ENCODE measurements around the gene ARIH1.
A peak's percentile ranks its signal among the peaks of the same experiment; 100 is the strongest.

ARIH1 gene

DNA sequence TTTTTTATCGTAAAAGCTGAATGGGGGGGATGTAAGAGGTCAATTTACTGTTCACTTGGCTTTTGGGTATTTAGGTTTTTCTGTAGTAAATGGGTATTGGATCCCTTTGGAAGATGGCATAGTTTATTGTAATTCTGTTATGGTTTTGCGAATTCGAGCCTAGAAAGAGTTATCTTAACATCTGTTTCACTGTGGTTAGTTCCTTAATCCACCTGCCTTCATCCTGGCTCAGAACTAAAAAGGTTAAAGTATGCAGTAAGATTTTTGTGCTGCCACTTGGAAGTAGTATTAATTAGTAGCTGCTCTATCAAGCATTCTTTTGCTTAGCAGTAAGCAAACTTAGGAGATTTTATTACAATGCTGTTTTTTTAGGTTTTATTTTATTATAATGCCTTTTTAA is 62.4 kb downstream of the ARIH1 start:
- no peak for DNase-seq (ENCODE audit: low read depth, low spot score)

DNA sequence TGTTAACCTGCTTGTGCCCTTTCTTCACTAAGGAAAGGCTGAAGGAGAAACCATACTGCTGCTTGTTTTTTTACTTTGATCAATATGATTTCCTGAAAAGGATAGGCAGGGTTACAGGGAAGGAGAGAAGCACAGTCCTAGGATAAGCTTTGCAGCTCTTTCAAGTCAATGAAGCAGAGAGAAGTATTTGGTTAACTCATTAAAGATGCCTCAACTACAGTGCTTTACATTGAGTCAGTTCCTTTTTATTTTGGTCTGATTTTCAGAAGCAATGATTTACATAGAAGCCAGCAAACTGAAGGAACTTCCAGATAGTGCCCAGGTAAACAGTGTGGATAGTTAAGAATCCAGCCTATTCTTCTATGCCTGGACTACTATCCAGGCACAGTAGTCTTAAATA is 64.8 kb downstream of the ARIH1 start:
- no peak for DNase-seq (ENCODE audit: low read depth, low spot score)

DNA sequence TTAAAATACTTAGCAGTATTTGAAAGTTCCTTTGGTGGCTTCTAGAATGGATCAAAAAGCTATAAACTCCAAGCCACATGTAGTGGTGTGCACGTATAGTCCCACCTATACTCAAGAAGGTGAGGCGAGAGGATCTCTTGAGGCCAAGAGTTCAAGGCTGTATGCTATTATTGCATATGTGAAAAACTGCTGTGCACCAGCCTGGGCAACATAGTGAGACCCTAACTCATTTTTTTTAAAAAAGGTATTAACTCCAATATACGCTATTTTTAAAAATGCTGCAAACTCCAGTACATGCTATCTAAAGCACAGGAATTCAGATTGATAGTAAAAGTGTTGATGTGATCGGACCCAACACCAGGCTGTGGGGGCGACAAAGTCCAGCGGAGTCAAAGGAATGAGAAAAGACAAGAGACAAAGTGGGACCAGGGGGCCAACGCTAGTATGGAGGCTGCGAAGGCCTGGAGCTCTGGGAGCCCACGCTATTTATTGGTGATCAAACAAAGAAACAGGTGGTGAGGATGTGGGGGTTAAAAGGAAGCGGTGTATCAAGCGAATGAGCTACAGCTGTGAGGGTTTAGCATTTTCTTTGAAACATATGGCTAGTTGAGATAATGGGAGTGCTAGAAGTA is 66.6 kb downstream of the ARIH1 start:
- DNase-seq (ENCODE audit: low read depth, low spot score) = no peak

DNA sequence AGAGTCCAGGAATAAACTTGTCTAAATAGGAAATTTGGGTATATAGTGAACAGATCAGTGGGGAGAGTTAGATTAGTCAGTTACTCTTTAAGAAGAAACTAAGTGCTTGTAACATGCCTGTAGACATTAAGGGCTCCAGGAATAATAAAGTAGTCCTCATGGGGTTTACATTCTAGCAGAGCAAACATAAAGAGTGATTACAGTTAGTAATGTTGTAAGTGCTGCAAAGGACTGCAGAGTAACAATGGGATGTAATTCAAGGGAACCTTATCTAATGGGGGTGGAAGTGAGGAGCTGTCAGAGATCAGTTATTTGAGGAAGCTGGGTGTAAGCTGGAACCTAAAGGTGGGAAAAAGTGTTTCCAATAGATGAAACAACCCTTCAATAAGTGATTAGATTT is 67.5 kb downstream of the ARIH1 start:
- no peak for DNase-seq (ENCODE audit: low read depth, low spot score)

DNA sequence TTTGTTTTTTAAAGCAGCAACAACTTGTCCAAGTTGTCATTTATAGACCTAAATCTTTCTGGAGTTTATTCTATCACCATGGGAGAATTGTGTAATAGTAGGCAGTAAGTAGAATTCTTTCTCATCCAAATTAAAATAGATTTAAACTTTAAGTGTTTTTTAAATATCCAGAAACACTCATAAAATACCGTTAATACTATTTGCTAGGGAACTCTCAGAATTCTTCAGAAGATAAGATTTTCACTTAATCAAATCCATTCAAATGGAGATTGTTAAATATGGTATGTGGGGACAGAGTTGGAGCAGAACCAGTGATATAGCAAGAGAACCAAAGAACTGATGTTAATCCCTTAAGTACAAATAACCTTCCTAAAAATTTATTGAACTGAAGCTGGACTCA is 71.0 kb downstream of the ARIH1 start:
- no peak for DNase-seq (ENCODE audit: low read depth, low spot score)

DNA sequence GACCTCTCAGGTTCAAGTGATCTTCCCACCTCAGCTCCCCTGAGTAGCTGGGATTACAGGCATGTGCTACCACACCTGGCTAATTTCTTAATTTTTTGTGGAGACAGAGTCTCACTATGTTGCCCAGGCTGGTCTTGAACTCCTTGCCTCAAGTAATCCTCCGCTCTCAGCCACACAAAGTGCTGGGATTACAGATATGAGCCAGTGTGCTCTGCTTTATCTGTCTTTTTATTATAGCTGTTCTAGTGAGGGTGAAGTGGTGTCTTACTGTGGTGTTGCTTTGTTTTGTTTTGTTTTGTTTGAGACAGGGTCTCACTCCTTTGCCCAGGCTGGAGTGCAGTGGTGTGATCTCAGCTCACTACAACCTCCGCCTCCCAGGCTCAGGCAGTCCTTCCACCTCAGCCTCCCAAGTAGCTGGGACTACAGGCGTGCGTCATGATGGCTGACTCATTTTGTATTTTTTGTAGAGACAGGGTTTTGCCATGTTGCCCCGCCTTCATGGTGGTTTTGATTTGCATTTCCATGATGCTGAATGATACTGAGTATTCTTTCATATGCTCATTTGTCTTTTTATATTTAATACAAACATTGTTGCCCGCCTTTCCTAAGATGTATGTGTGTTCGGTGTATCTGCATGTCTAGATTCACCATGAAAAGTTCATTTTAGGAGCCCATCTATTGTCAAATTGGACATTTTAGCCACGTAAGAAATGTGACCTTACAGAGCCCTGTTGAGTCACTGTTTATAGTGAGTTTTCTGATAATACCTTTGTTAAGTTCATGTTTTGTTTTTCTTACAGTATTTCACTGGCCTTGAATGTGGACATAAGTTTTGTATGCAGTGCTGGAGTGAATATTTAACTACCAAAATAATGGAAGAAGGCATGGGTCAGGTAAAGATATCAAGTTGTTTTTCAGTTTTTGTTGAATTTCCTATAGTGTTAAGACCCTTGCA is 80.6 kb downstream of the ARIH1 start:
- peak; percentile 32 for DNase-seq (ENCODE audit: low read depth, low spot score)

DNA sequence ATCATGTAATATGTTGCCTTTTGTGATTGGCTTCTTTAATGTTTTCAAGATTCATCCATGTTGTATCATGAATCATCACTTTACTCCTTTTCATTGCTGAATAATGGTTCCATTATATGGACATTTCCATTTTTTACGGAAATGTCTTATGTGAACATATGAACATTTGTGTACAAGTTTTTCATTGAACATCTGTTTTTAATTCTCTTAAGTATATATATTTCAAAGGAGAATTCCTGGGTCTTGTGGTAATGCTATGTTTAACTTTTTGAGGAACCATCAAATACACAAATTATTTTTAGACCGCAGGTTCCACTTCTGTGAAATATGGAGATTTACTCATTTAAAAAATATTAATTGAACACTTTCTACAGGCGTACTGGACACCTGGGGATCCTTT is 85.7 kb downstream of the ARIH1 start:
- no peak for DNase-seq (ENCODE audit: low read depth, low spot score)

DNA sequence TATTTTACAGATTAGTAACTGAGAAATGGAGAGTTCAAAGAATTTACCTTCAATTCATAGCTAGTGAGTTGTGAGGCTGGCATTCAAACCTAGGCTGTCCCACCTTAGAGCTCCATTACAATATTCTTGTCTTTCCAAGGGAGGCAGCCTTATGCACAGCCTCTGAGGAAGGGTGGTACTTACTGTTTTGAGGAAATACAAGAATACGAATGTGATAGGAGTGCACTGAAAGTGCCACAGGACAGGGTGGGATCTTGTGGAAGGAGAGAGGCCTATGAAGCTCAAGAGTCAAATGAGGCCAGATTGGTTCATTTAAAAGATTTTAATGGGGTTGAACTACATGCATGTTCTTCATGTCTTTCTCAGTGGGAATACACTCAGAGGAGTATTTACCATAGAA is 86.3 kb downstream of the ARIH1 start:
- DNase-seq (ENCODE audit: low read depth, low spot score) = no peak

DNA sequence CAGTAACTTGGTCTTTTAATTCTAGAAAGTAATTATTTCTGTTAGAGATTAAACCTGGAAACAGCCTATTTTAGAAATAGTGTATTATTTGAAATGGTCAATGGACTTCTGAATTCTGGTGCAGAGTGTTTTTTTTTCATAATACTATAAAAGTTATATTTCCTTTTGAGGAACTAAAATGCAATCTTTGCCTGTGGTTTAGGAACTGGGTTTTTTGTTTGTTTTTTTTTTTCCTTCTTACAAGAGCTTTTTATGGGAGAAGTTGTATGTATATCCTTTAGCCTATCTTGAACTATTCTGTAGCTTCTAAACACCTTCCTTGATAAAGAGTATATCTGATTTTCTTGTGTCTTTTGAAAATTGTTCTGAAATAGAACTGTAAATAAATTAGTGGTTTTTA is 88.3 kb downstream of the ARIH1 start:
- no peak for DNase-seq (ENCODE audit: low read depth, low spot score)

DNA sequence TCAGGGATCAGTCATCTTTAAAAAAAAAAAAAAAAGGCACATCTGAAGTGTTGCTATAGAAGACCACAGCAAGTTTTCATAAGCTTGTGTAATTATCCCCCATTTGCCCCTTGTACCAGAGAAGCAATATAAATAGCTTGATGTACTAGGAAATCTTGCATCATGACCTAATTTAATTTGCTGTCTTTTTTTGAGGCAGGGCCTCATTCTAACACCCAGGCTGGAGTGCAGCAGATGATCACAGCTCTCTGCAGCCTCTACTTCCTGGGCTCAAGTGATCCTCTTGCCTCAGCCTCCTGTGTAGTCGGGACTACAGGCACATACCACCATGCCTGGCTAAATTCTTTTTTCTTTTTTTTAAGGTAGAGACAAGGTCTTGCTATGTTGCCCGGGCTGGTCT is 88.7 kb downstream of the ARIH1 start:
- no peak for DNase-seq (ENCODE audit: low read depth, low spot score)

DNA sequence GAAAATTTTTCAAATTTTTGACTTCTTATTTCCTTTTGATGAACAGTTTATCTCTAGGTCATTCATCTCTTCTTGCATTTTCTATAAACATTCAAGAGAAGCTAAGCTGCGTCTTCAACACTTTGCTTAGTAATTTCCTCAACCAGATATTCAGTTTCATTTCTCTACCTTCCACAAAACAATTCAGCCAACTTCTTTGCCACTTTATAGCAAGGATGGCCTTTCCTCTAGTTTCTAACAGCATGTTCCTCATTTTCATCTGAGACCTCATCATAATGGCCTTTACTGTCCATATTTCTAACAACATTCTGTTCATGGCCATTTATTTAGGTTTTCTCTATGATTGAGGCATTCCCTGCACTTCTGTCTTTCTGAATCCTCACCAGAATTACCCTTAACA is 90.0 kb downstream of the ARIH1 start:
- no peak for DNase-seq (ENCODE audit: low read depth, low spot score)

DNA sequence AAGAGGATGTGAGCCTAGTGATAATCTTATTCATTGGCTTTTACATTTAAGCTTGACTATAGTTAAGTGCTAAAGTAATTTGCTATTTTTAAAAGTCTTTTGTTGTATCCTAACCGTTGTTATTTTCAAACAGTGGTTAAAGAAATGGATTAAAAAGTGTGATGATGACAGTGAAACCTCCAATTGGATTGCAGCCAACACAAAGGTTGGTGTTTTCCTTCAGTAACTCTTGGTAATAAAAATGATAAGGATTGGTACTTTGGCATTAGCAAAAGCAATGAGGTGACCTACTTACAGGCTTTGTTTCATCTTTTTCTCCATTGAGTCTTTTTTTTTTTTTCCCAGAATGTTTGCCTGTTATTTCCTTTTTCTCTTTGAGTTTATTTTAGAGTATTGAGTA is 92.8 kb downstream of the ARIH1 start:
- no peak for DNase-seq (ENCODE audit: low read depth, low spot score)

DNA sequence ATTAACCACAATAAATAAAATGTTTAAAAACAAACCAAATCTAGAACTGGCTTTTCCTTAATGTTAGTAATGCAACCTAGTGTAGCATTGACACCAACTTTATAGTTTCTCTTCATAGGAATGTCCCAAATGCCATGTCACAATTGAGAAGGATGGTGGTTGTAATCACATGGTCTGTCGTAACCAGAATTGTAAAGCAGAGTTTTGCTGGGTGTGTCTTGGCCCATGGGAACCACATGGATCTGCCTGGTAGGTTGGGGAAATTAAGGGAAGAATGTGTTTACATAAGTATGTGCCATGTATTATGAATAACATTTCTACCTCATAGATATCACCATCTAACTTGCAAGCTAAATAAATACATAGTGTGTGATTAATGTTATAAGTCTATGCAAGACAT is 95.9 kb downstream of the ARIH1 start:
- no peak for DNase-seq (ENCODE audit: low read depth, low spot score)

DNA sequence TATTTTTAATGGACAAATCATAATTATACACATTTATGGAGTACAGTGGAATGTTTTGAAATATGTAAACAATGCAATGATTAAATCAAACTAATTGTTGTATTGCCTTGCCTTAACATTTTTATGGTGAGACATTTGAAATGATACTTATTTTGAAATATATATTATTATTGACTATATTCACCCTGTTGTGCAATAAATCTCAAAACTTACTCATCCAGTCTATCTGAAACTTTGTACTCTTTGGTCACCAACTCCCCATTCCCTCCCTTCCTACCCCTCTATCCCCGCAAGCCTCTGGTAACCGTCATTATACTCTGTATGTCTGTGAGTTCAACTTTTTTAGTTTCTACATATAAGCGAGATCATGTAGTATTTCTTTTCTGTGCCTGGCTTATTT is 105.7 kb downstream of the ARIH1 start:
- DNase-seq (ENCODE audit: low read depth, low spot score) = no peak

DNA sequence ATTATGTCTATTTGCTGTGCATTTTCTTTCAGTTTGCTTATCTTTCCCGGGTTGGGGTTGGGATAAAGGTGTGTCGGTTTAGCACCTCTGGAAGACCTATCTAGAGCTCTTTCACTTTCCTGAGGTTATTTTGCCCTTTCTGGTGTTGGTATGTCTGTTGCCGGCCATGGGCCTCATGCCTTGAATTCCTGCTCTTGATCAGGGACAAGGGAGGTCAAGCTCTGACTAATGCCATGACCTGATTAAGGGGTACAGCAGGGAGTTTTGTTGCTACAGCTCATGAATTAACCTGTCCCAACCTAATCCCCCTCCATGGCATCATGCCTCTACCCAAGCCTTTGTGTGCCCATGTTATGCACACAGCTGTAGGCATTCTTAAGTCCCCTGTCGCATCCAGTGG is 109.9 kb downstream of the ARIH1 start:
- no peak for DNase-seq (ENCODE audit: low read depth, low spot score)

DNA sequence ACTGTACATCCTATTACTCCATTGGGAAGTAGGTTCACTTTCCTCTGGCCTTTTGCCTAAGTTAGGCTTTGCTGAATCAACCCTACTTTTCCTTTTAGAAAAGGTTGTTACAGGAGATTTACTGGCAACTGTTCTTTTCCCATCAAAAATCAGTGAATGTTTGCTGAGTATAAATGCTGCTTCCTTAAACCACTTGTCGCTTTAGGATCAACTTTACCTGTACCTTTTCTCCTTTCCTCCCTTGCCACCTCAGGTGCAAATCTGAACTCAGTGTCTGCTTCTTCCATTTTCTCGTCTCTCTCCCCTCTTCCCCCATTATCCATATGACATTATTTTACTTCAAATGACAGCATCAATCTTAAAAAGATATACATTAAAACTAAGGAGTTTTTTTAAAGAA is 110.9 kb downstream of the ARIH1 start:
- no peak for DNase-seq (ENCODE audit: low read depth, low spot score)

DNA sequence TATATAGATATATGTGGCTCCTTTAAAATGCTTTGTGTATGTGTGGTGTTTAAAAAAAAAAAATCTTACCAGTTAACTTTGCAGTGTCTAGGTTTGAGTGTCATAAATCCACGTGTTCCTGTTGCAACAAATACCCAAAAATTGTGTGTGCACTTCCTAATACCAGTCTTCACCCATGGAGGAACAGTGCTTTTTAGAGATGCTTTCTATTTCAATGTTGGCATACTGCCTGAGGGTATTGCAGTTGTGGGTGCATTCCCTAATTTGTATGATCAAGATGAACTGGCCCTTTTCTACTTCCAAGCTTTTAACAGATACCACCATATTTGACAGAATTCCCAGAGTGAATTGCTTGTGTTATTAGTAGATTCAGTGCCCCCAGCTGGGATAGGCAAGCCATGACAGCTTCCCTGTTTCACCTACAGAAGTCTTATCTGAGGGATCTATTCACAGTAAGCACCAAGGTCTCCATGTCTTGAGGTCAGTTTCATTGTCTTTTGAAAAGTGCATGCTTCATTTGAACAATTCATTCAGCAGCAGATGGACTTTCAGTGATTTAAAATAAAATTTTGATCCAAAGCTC is 111.4 kb downstream of the ARIH1 start:
- no peak for DNase-seq (ENCODE audit: low read depth, low spot score)

DNA sequence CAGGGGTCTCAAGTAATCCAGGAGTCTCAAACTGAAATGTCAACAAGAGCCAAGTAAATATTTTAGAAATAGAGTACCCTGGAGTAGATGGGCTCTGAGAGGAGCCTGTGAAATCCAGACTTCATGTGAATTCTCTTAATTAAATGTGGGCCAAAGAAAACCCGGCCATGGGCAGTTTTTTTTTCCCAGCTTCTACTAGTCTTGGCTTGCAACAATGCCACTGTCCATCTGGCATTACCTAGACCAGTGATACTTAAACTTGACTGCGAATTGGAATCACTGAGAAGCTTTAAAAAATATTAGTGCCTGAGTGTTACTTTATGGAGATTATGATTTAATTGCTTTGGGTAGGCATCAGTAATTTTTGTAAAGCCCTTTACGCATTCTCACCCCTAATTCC is 114.0 kb downstream of the ARIH1 start:
- DNase-seq (ENCODE audit: low read depth, low spot score) = no peak

DNA sequence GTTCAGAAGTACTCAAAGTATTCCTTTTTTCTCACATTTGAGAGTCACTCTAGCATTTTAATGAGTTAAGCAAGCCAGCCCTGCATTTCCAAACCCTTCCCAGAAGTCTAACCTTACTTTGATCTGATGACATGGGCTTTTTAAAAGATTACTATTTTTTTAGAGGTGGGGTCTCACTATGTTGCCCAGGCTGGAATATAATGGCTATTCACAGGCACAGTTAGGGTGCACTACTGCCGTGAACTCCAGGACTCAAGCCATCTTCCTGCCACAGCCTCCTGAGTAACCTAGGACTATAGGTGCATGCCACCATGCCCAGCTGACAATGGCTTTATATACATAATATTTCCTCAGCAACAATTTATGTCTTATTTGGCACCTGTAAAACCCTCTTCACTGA is 116.3 kb downstream of the ARIH1 start:
- no peak for DNase-seq (ENCODE audit: low read depth, low spot score)

DNA sequence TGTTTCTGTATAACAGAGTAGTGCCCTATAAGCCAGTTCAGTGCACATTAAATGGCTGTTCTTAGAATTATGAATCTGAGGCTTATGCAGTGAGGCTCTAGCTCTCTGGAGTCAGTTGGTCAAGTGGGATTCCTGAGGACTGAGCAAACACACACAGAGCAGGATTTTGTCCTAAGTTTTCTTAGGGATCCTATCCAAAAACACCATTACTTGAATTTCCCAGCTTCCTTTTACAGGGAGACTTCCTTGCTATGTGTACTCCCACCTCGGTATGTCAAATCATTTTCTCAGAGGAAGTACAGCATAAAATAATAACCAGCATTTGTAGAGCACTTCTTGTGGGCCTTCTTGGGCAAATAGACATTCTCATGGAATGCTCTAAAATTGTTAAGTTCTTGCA is 117.2 kb downstream of the ARIH1 start:
- no peak for DNase-seq (ENCODE audit: low read depth, low spot score)

DNA sequence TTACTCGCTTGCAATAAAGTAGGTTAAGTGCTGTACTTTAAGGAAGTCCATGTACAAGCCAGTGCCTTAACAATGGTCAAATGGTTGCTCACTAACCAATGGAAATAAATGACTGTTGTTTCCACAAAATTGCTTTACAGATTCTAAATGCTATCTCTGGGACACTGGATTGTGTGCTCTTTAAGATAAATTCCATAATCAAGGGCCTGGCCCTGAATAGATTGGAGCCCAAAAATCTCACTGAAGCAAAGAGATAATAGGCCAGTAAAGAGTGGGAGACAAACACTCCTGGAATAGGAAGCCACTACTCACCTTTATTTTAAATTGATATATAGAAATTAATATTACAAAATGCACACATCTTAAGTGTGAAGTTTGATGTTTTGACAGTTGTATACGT is 118.0 kb downstream of the ARIH1 start:
- DNase-seq (ENCODE audit: low read depth, low spot score) = no peak

DNA sequence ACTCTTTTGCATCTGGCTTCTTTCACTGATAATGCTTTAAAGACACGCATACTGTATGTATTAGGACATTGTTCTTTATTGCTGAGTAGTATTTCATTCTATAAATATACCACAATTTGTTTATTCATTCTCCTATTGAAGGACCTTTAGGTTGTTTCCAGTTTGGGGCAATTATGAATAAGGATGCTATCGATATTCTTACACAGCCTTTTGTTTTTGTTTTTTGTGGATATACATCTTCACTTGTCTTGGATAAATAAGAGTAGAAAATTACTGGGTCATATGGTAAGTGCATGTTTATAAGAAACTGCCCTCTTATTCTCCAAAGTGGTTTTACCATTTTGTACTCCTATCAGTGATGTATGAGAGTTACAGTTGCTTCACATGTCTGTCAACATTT is 118.5 kb downstream of the ARIH1 start:
- DNase-seq (ENCODE audit: low read depth, low spot score) = no peak

DNA sequence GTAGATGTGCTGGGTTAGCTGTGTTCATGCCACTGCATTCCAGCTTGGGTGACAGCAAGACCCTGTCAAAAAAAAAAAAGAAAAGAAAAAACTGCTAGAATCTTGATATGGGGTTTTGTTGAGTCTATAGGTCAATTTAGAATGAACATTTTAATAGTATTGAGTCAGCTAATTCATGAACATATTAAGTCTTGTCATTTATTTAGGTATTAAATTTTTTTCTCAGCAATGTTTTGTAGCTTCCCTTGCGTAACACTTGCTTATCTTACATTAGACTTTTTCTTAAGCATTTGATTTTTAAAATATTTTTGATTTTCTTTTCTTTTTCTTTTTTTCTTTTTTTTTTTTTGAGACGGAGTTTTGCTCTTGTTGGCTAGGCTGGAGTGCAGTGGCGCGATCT is 119.7 kb downstream of the ARIH1 start:
- no peak for DNase-seq (ENCODE audit: low read depth, low spot score)

Data from smooth muscle cell of the brain vasculature (primary cell).